K562 (cell line): ENCODE data around the gene MED16. TPM values are rescaled to one million over a fixed set of nuclear protein-coding genes. Genes with fewer than 3 reads are reported as not detected.

Experiments
- ARID3B ChIP-seq: fragments of 250-450 bp; sonication (Bioruptor Pico); IDR thresholded peaks from 2 replicates; pipeline ENCODE4 v1.4.0; 2020; ENCODE audit warnings: borderline replicate concordance
- CCNT2 ChIP-seq: IDR thresholded peaks from 2 replicates; pipeline ENCODE4 v1.6.1; 2011; ENCODE audit warnings: borderline replicate concordance, low read depth, mild to moderate bottlenecking, moderate library complexity, mixed read lengths, low read length; ENCODE audit not compliant: insufficient read length; ENCODE audit errors: extremely low read depth
- EP400 ChIP-seq: fragments of 450-650 bp; IDR thresholded peaks from 2 replicates; pipeline ENCODE4 v1.6.1; 2017; ENCODE audit warnings: antibody characterized with exemption, mild to moderate bottlenecking, moderate library complexity
- KAT7 ChIP-seq: sonication (generic); formaldehyde crosslinking; IDR thresholded peaks from 2 replicates; pipeline ENCODE4 v1.8.0; 2022; ENCODE audit warnings: missing genetic modification reagents, mild to moderate bottlenecking, borderline replicate concordance
- MEF2D ChIP-seq: conservative IDR thresholded peaks from 2 replicates; pipeline ENCODE4 v1.6.1; 2016; ENCODE audit warnings: low read depth, missing genetic modification characterization, missing compliant biosample characterization
- MYBL2 ChIP-seq, 2 experiments: fragments of 450-650 bp in 1 of 2; sonication (generic) in 1 of 2; formaldehyde crosslinking in 1 of 2; IDR thresholded peaks; 2 replicates each; pipeline versions ENCODE4 v1.6.1 to v1.8.1; 2017 to 2022; ENCODE audit warnings: borderline replicate concordance in 1 of 2, inconsistent platforms in 1 of 2, low read depth in 1 of 2, mild to moderate bottlenecking in 1 of 2, missing genetic modification reagents in 1 of 2, moderate library complexity in 1 of 2
- NONO ChIP-seq, 2 experiments: fragments of 200-400 bp in 1 of 2; fragments of 450-650 bp in 1 of 2; formaldehyde crosslinking in 1 of 2; IDR thresholded peaks; 2 replicates each; pipeline ENCODE4 v1.6.1; 2017; ENCODE audit warnings: low read depth in 2 of 2, mild to moderate bottlenecking in 2 of 2, moderate library complexity in 2 of 2, low read length in 1 of 2
- NR2C1 ChIP-seq, 2 experiments: fragments of 450-650 bp; IDR thresholded peaks; 2 replicates each; pipeline ENCODE4 v1.6.1; 2017; ENCODE audit warnings: mild to moderate bottlenecking in 2 of 2, antibody characterized with exemption in 1 of 2, inconsistent platforms in 1 of 2, missing compliant biosample characterization in 1 of 2, missing genetic modification characterization in 1 of 2
- POLR2G ChIP-seq: fragments of 200-400 bp; formaldehyde crosslinking; IDR thresholded peaks from 2 replicates; pipeline ENCODE4 v1.6.1; 2017; ENCODE audit warnings: low read depth, mild to moderate bottlenecking, antibody characterized with exemption, low read length, moderate library complexity
- RBFOX2 ChIP-seq: fragments of 200-400 bp; formaldehyde crosslinking; IDR thresholded peaks from 2 replicates; pipeline ENCODE4 v1.6.1; 2017; ENCODE audit warnings: low read depth, mild to moderate bottlenecking, low read length, moderate library complexity
- SAFB ChIP-seq: fragments of 200-400 bp; formaldehyde crosslinking; IDR thresholded peaks from 2 replicates; pipeline ENCODE4 v1.6.1; 2017; ENCODE audit warnings: low read depth, low read length, borderline replicate concordance
- SPI1 ChIP-seq: IDR thresholded peaks from 2 replicates; pipeline ENCODE4 v1.6.1; 2011; ENCODE audit warnings: low read depth, low read length, control low read depth, borderline replicate concordance
- TBP ChIP-seq: optimal IDR thresholded peaks from 2 replicates; pipeline ENCODE3; 2011; ENCODE audit warnings: low read depth, low read length, improper control_type of control experiment
- ZBTB2 ChIP-seq: fragments of 450-650 bp; IDR thresholded peaks from 2 replicates; pipeline ENCODE4 v1.6.1; 2016; ENCODE audit warnings: antibody characterized with exemption
- ZBTB33 ChIP-seq: sonication (generic); formaldehyde crosslinking; IDR thresholded peaks from 2 replicates; pipeline ENCODE4 v1.8.1; 2023; ENCODE audit warnings: mild to moderate bottlenecking, missing genetic modification reagents
- ZNF143 ChIP-seq: sonication (generic); formaldehyde crosslinking; IDR thresholded peaks from 2 replicates; pipeline ENCODE4 v1.9.0; 2022; ENCODE audit warnings: mild to moderate bottlenecking, missing genetic modification reagents
- ZNF212 ChIP-seq: fragments of 450-650 bp; formaldehyde crosslinking; IDR thresholded peaks from 2 replicates; pipeline ENCODE4 v1.4.0; 2020; ENCODE audit warnings: mild to moderate bottlenecking
- ZNF740 ChIP-seq, 3 experiments: fragments of 200-800 bp in 1 of 3; sonication (Bioruptor generic) in 1 of 3; sonication (generic) in 1 of 3; formaldehyde crosslinking in 1 of 3; IDR thresholded peaks; 2 replicates each; pipeline versions ENCODE4 v1.6.1 to v1.8.0; 2016 to 2022; ENCODE audit warnings: mild to moderate bottlenecking in 2 of 3, missing compliant biosample characterization in 2 of 3, missing genetic modification characterization in 2 of 3, missing genetic modification reagents in 1 of 3
- polyA plus RNA-seq, 8 experiments: library from polyadenylated mRNA; depleted of rRNA in 4 of 8; stranded (reverse) in 5 of 8; unstranded in 3 of 8; fragments of >200 nt; fragmentation: Nextera tagmentation in 2 of 8; fragmentation: Illumina TruSeq in 1 of 8; extraction: Ambion mirVana in 2 of 8; extraction: Trizol in 1 of 8; gene quantifications; 2 replicates each; pipeline versions ENCODE4 v1.2.1 to v1.2.3, GENCODE V29; 2011 to 2014; ENCODE audit warnings: inconsistent platforms in 1 of 8, missing spikeins in 1 of 8
- total RNA-seq, 7 experiments: library from RNA; depleted of rRNA in 6 of 7; stranded (reverse); fragments of >200 nt in 6 of 7; fragmentation: Illumina TruSeq in 2 of 7; extraction: Trizol in 2 of 7; gene quantifications; 2 replicates each; pipeline versions ENCODE4 v1.2.1 to v1.2.3, GENCODE V29; 2011 to 2021; ENCODE audit warnings: low replicate concordance in 1 of 7

The MED16 gene
- total and polyA plus RNA-seq, 9 of the 15 experiments (the other 6 are each of a cell fraction or from before 2014, with no cell fraction given) = 0.89 to 59.9 (median 8.6) TPM

GRCh38 chr19:917323-918151 is 24.6 kb upstream of the MED16 start, which contains the start of gene KISS1R (continued):
- TF ChIP-seq ZBTB33 (CRISPR knock-in tag) (peak; percentile 96), MYBL2 (IDR thresholded peaks at IDR 0.05; ENCODE audit: low read depth) (no peak), MYBL2 (CRISPR knock-in tag; IDR thresholded peaks at IDR 0.05; ENCODE audit: borderline replicate concordance) (no peak), SAFB (peak; percentile 57; the same call in 1 of the 2 replicates), ZNF740 (CRISPR knock-in tag; IDR thresholded peaks at IDR 0.05) (peak; percentile 88), ZNF740 (tag; IDR thresholded peaks at IDR 0.05) (peak in 1 of 2 experiments; percentile 7; a peak in 1 of 4 replicates), EP400 (peak; percentile 44; the same call in 1 of the 2 replicates), ZNF143 (CRISPR knock-in tag) (no peak), NONO (IDR thresholded peaks at IDR 0.05; ENCODE audit: low read depth in 2 of 2, low read length in 1 of 2) (peak in 1 of 2 experiments; percentile 62; a peak in 2 of 4 replicates), ZBTB2 (no peak), SPI1 (no peak), RBFOX2 (peak; percentile 82), POLR2G (peak; percentile 82), ARID3B (CRISPR knock-in tag) (no peak), ZNF212 (CRISPR knock-in tag) (no peak), MEF2D (no peak), KAT7 (peak; percentile 98; the same call in 1 of the 2 replicates), CCNT2 (peak; percentile 76), TBP (no peak), NR2C1 (IDR thresholded peaks at IDR 0.05) (no peak), NR2C1 (tag; IDR thresholded peaks at IDR 0.05) (no peak)
